ENCODE results near the gene ZDHHC14.

DNA sequence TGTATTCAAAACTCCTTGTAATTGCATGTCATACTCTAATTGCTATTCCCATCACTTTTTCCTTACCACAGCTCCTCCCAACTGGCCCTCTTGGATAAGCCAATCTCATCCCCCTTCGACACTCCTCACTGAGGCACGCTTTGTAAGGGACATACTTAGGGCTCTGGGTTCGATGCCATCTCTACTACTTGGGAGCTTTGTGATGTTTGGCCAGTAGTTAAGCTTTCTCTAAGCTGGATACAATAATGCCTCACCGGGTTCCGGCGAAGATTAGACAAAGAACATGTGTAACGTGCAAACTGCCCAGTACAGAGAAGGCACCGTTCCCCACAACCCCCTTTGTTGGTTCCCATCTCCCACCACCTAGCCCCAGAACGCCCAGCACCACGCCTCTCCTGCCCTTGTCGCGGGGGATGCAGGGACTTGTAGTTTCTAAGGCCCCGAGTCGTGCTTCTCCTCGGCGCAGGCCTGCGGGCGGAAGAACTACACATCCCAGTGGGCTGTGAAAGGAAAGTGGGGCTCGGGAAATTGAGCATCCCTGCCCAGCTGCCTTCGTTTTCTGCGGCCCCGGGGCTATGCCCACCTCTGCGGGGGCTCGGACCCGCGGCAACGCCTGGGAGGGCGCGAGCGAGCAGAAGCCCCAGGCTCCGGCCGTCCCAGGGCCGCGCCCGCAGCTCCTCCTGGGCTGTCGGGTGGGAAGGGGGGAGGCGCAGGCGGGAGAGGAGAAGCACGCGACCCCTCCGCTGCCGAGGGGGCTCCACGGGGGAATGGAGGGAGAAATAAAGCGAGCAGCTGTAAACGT lies 1.1 kb upstream of the ZDHHC14 start:
- TF ChIP-seq POLR2A (IDR thresholded peaks at IDR 0.05): peak; percentile 18
- TF ChIP-seq, protein P1, sequence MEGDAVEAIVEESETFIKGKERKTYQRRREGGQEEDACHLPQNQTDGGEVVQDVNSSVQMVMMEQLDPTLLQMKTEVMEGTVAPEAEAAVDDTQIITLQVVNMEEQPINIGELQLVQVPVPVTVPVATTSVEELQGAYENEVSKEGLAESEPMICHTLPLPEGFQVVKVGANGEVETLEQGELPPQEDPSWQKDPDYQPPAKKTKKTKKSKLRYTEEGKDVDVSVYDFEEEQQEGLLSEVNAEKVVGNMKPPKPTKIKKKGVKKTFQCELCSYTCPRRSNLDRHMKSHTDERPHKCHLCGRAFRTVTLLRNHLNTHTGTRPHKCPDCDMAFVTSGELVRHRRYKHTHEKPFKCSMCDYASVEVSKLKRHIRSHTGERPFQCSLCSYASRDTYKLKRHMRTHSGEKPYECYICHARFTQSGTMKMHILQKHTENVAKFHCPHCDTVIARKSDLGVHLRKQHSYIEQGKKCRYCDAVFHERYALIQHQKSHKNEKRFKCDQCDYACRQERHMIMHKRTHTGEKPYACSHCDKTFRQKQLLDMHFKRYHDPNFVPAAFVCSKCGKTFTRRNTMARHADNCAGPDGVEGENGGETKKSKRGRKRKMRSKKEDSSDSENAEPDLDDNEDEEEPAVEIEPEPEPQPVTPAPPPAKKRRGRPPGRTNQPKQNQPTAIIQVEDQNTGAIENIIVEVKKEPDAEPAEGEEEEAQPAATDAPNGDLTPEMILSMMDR (IDR thresholded peaks at IDR 0.05): no peak
- peak; percentile 82 for TF ChIP-seq POLR2AphosphoS5 (IDR thresholded peaks at IDR 0.05)

Data from prostate gland (tissue), 2 donors.